Erythroblast (primary cell): ENCODE data around the gene TOP2A.

ENCODE experiments used
- GATA1 ChIP-seq: IDR thresholded peaks from 2 replicates; pipeline ENCODE4 v1.6.1; 2011; ENCODE audit warnings: low read depth, mild to moderate bottlenecking, control low read depth, low read length, moderate library complexity
- POLR2A ChIP-seq: IDR thresholded peaks from 2 replicates; pipeline ENCODE4 v1.6.1; 2011; ENCODE audit warnings: mild to moderate bottlenecking, low read length

- no peak for TF ChIP-seq POLR2A
- TF ChIP-seq GATA1: no peak
Measured at GRCh38 chr17:40415390-40415789, 2.3 kb downstream of the TOP2A start.
